ENCODE results near the gene TFAP2E.

DNA sequence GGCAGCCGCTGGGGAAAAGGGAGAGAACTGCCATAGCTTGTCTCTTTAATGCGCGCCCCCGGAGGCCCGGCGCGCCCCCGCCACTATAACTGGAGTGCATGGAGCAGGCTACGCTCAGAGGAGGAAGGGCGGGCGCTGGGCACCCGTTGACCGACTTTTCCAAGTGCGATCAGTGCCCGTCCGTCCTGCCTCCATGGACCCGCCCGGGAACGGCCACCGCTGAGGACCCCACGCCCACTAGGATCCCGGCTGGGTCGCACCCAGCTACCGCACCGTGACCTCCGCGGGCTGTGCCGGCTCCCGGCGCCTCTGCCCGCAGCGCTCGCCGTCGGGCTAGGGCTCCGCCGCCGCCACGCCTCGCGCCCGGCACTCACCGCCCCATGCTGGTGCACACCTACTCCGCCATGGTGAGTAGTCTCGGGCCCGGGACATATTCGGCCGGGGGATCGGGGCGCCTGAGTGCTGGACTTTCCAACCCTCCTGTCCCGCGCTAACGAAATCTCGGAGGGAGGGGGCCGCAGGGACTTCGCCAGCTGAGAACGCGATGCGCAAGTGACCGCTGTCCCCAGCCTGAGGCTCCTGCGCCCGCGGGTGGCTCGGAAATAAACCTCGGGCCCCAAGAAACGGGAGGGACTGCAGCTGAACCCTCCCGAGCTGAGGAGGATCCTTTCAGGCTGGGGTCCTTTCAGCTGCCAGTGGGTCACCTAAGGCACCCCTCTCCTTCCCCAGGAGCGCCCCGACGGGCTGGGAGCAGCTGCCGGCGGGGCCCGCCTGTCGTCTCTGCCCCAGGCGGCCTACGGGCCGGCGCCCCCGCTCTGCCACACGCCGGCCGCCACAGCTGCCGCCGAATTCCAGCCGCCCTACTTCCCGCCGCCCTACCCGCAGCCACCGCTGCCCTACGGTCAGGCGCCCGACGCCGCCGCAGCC lies at the start of gene TFAP2E:
- no peak for TF ChIP-seq CTBP1 (IDR thresholded peaks at IDR 0.05; ENCODE audit: borderline replicate concordance)
- no peak for TF ChIP-seq FOXA1 (IDR thresholded peaks at IDR 0.05)
- no peak for TF ChIP-seq LEF1 (IDR thresholded peaks at IDR 0.05; ENCODE audit: borderline replicate concordance)
- no peak for TF ChIP-seq ARNT (IDR thresholded peaks at IDR 0.05)
- TF ChIP-seq SUZ12 (IDR thresholded peaks at IDR 0.05), result no peak
- TF ChIP-seq BHLHE40 (IDR thresholded peaks at IDR 0.05; ENCODE audit: borderline replicate concordance), result no peak
- no peak for TF ChIP-seq L3MBTL2 (conservative IDR thresholded peaks at IDR 0.05)
- TF ChIP-seq ELF4 (IDR thresholded peaks at IDR 0.05), result no peak
- no peak for TF ChIP-seq ZNF384 (IDR thresholded peaks at IDR 0.05)
- TF ChIP-seq FOXK2 (IDR thresholded peaks at IDR 0.05), result no peak
- no peak for TF ChIP-seq TARDBP (IDR thresholded peaks at IDR 0.05)
- no peak for TF ChIP-seq NFRKB (IDR thresholded peaks at IDR 0.05)
- no peak for TF ChIP-seq FOXM1 (IDR thresholded peaks at IDR 0.05; ENCODE audit: borderline replicate concordance)
- TF ChIP-seq SP1 (IDR thresholded peaks at IDR 0.05), result no peak

Data from HEK293T (cell line).